Measurements from ENCODE around the gene U2SURP. TPM values are rescaled to one million over a fixed set of nuclear protein-coding genes. Genes with fewer than 3 reads are reported as not detected.

U2SURP gene
- total and polyA plus RNA-seq, 2 donors (not counting 3 experiments of a cell fraction or from before 2014, with no cell fraction given) = 12.6 to 92.4 TPM

GRCh38 chr3:142966808-142967207, 34.6 kb upstream of the U2SURP start:
- Histone ChIP-seq H3K27me3 (ENCODE audit: control insufficient read depth in 2 of 2, insufficient read depth in 2 of 2, low read length in 2 of 2) (peaks cover 35 to 63% of the 10 kb centered on the region in 2 experiments), H2AFZ (ENCODE audit: low read depth, low read length) (no peak overlapping the region), H4K20me1 (replicated peaks; ENCODE audit: control insufficient read depth, extremely low read depth, insufficient read depth, low read length) (no peaks in the 10 kb centered on the region), H3K9ac (replicated peaks; ENCODE audit: extremely low read depth, insufficient read depth, low read length) (no peak overlapping the region), H3K27ac (ENCODE audit: insufficient read depth, low read depth, low read length) (no peak overlapping the region), H3K4me1 (ENCODE audit: control insufficient read depth, extremely low read depth, insufficient read depth, low read length) (no peaks in the 10 kb centered on the region), H3K9me3 (replicated peaks; ENCODE audit: control insufficient read depth, insufficient read depth, low read length) (no peaks in the 10 kb centered on the region), H3K4me2 (ENCODE audit: insufficient read depth, low read length) (no peak overlapping the region), H3K36me3 (ENCODE audit: control insufficient read depth in 2 of 2, extremely low read depth in 1 of 2, insufficient read depth in 2 of 2, low read length in 2 of 2) (no peaks in the 10 kb centered on the region), H3K4me3 (replicated peaks in 1 of 3; ENCODE audit: insufficient read depth in 1 of 3, low read depth in 1 of 3, low read length in 3 of 3) (no peak overlapping the region), H3K79me2 (ENCODE audit: control insufficient read depth, insufficient read depth, low read length) (no peaks in the 10 kb centered on the region), H3K9me1 (replicated peaks; ENCODE audit: control insufficient read depth, extremely low read depth, insufficient read depth, low read length) (no peaks in the 10 kb centered on the region)
- ChIA-PET POLR2A (no interaction called here), CTCF (no interaction called here)
- BruUV-seq (replicated peaks) = no TSS peak
- dilution Hi-C loops (cut with MboI; ENCODE audit: extremely low pct_ligation_motif_present, low sequenced_read_pairs) = no loop called here
- intact Hi-C loops (cut with micrococcal nuclease) = no loop called here
- FAIRE-seq = no peak
- no peak for DNase-seq (ENCODE audit: low read depth, low spot score)
- no peak for TF ChIP-seq POLR2A (IDR thresholded peaks at IDR 0.05; ENCODE audit: low read depth, low read length)

- no peak overlapping the region for H3K9ac ChIP-seq (replicated peaks; ENCODE audit: extremely low read depth, insufficient read depth, low read length)
- dilution Hi-C loops (cut with MboI; ENCODE audit: extremely low pct_ligation_motif_present, low sequenced_read_pairs) (no loop called here), intact Hi-C loops (cut with micrococcal nuclease) (no loop called here)
- peaks cover 23 to 49% of the 10 kb centered on the region in 2 experiments for H3K27me3 ChIP-seq (ENCODE audit: control insufficient read depth in 2 of 2, insufficient read depth in 2 of 2, low read length in 2 of 2)
- H2AFZ ChIP-seq (ENCODE audit: low read depth, low read length) = no peak overlapping the region
- ChIA-PET CTCF (interaction anchor here (1.3 to 1.6 kb wide), 2 partner anchors 19 to 140 kb away, joined by 3 read pairs; no protein-coding TSS in a partner anchor), POLR2A (no interaction called here)
- FAIRE-seq (no peak), DNase-seq (ENCODE audit: low read depth, low spot score) (no peak)
- no peaks in the 10 kb centered on the region for H3K36me3 ChIP-seq (ENCODE audit: control insufficient read depth in 2 of 2, extremely low read depth in 1 of 2, insufficient read depth in 2 of 2, low read length in 2 of 2)
- H3K79me2 ChIP-seq (ENCODE audit: control insufficient read depth, insufficient read depth, low read length) = no peaks in the 10 kb centered on the region
- H3K4me1 ChIP-seq (ENCODE audit: control insufficient read depth, extremely low read depth, insufficient read depth, low read length) = no peaks in the 10 kb centered on the region
- H3K4me2 ChIP-seq (ENCODE audit: insufficient read depth, low read length) = no peak overlapping the region
- BruUV-seq (replicated peaks) = no TSS peak
- H3K4me3 ChIP-seq (replicated peaks in 1 of 3; ENCODE audit: insufficient read depth in 1 of 3, low read depth in 1 of 3, low read length in 3 of 3) = no peak overlapping the region
- TF ChIP-seq JUN (IDR thresholded peaks at IDR 0.05; ENCODE audit: borderline replicate concordance, insufficient read depth, insufficient read length, low read depth) = no peak
- TF ChIP-seq FOS (IDR thresholded peaks at IDR 0.05; ENCODE audit: borderline replicate concordance, insufficient read depth, low read length) = no peak
- H3K27ac ChIP-seq (ENCODE audit: insufficient read depth, low read depth, low read length) = no peak overlapping the region
- no peaks in the 10 kb centered on the region for H4K20me1 ChIP-seq (replicated peaks; ENCODE audit: control insufficient read depth, extremely low read depth, insufficient read depth, low read length)
- no peaks in the 10 kb centered on the region for H3K9me1 ChIP-seq (replicated peaks; ENCODE audit: control insufficient read depth, extremely low read depth, insufficient read depth, low read length)
- H3K9me3 ChIP-seq (replicated peaks; ENCODE audit: control insufficient read depth, insufficient read depth, low read length) = no peaks in the 10 kb centered on the region
Observed at GRCh38 chr3:142968319-142969025, 32.9 kb upstream of the U2SURP start.
